Loucy (cell line): Measurements from ENCODE around the gene LOC101059915.
"Not testable (repeated sequence)": the region's sequence is repeated elsewhere in the genome, so short reads cannot be mapped to it uniquely, and the experiment has no call there.

Source experiments
- EZH2phosphoT487 ChIP-seq: fragments of 200-600 bp; IDR thresholded peaks from 2 replicates; pipeline ENCODE4 v1.6.1; 2018; ENCODE audit warnings: antibody characterized with exemption, mild to moderate bottlenecking, moderate library complexity, borderline replicate concordance
- TF ChIP-seq, protein P1 (sequence below): fragments of 200-600 bp; sonication (generic); conservative IDR thresholded peaks from 2 replicates; pipeline ENCODE4 v1.5.1; 2014; ENCODE audit warnings: mild to moderate bottlenecking, antibody characterized with exemption, low read length

- TF ChIP-seq, protein P1, sequence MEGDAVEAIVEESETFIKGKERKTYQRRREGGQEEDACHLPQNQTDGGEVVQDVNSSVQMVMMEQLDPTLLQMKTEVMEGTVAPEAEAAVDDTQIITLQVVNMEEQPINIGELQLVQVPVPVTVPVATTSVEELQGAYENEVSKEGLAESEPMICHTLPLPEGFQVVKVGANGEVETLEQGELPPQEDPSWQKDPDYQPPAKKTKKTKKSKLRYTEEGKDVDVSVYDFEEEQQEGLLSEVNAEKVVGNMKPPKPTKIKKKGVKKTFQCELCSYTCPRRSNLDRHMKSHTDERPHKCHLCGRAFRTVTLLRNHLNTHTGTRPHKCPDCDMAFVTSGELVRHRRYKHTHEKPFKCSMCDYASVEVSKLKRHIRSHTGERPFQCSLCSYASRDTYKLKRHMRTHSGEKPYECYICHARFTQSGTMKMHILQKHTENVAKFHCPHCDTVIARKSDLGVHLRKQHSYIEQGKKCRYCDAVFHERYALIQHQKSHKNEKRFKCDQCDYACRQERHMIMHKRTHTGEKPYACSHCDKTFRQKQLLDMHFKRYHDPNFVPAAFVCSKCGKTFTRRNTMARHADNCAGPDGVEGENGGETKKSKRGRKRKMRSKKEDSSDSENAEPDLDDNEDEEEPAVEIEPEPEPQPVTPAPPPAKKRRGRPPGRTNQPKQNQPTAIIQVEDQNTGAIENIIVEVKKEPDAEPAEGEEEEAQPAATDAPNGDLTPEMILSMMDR: not testable (repeated sequence)
- TF ChIP-seq EZH2phosphoT487: not testable (repeated sequence)
Measured at GRCh38 chrX:71718185-71718584, 50.8 kb downstream of the LOC101059915 start, which contains the start of gene CXorf49.
